Measurements from ENCODE around the gene FADS1.

Gene FADS1

GRCh38 chr11:61757213-61757862 is 59.5 kb downstream of the FADS1 start:
- ATAC-seq = no peak

- ATAC-seq = peak in 1 of 2 donors; percentile 50
Measured at GRCh38 chr11:61756452-61757212, 60.2 kb downstream of the FADS1 start.

DNA sequence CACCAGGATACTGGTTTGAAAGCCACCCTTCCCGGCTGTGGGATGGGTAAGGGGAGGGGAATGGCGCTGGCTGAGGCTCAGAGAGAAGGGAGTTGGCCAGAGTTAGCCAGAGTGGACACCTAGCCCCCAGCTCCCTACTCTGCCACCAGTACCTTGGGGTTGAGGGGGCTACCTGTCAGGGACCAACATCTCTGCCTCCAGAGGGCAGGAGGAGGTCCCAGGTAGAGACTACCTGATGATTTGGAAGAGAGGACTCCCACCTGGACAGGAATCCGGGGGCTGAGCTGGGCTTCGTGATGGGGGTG is 60.7 kb downstream of the FADS1 start:
- ATAC-seq = no peak

GRCh38 chr11:61754534-61755482 is 62.0 kb downstream of the FADS1 start:
- no peak for ATAC-seq

DNA sequence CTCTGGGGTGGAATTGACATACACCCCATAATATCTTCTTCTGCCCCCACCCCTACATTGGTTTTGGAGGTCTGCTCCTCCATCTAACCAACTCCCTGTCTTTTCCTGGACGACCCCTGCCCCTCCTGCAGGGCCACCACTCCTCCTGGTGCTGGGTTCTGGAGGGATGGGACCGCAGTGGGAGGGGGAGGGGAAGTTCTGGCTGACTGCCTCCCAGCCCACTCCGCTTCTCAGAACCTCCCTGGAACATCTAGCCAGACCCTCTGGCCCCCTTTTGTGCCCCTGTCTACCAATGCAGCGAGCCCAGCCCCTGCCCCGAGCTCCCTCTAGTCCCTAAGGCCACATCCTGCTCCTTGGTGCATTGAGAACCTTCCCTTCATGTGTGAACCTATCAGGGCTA is 63.1 kb downstream of the FADS1 start:
- ATAC-seq = no peak

- no peak for ATAC-seq
Measured at GRCh38 chr11:61752925-61753521, 63.8 kb downstream of the FADS1 start.

DNA sequence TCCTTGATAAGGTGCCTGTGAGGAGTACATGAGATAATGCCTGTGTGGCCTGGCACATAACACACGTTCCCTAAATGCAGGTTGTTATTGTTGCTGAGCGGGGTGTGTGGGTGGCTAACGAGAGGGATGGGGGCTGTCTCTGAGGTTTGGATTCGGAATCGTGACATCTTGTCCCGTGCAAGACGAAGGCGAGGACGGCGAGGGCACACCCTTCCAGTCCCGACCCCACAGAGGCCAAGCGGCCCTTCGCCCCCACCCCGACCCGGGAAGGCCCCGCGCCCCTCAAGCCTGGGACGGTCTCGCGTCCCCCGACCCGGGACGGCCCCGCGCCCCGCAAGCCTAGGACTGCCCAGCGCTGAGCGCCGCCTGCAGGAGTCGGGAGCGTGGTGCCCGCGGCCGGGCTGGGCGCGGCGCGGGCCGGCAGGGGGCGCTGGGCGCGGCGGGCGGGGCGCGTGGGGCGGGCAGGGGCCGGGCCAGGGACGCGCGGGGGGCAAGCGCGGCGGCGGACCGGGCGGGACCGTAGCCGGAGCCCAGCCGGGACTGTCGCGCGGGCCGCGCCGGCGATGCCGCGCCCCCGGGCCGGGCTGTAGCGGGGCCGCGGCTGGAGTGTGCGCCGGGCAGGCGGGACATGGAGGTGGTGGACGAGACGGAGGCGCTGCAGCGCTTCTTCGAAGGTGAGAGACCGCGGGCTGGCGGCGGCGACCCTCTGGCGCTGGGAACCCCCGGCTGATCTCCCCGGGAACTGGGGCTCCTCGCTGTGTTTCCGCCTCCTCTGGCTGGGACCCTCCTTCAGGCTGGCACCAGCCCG is 64.5 kb downstream of the FADS1 start, which contains the start of gene MYRF:
TSS of gene MYRF (plus strand) at position 520 of the 808 bp plus-strand sequence. CDS start at position 629, 109 bp downstream.
- peak; percentile 75 to 82 for ATAC-seq

GRCh38 chr11:61751384-61751783 is 65.4 kb downstream of the FADS1 start:
- ATAC-seq = no peak

GRCh38 chr11:61750631-61751273 is 66.1 kb downstream of the FADS1 start:
- no peak for ATAC-seq
